A673 (cell line): Measurements from ENCODE around the gene AJUBA. TPM values are rescaled to one million over a fixed set of nuclear protein-coding genes. Genes with fewer than 3 reads are reported as not detected.
"Not testable (repeated sequence)": the region's sequence is repeated elsewhere in the genome, so short reads cannot be mapped to it uniquely, and the experiment has no call there.

Experiments used
- BruUV-seq: library from RNA; stranded (reverse); fragments of 400-500 nt; replicated peaks from 2 replicates; lab custom pipeline; 2021; lab: Mats Ljungman, UMichigan
- CTCF ChIA-PET: fragments of 300-600 bp; sonication (Branson Sonifier 250); formaldehyde crosslinking; loops from one replicate; lab custom pipeline; 2022; ENCODE audit warnings: antibody characterized with exemption; lab: Charles Lee
- POLR2A ChIA-PET: fragments of 300-600 bp; sonication (Branson Sonifier 250); formaldehyde crosslinking; loops from one replicate; lab custom pipeline; 2022; ENCODE audit warnings: antibody characterized with exemption; ENCODE audit not compliant: low non-redundant PET; lab: Charles Lee
- DNase-seq: peaks from one replicate; pipeline ENCODE4 v3.0.0-alpha.2; 2015; ENCODE audit warnings: low spot score
- H3K27ac ChIP-seq: fragments of 200-600 bp; sonication (generic); 2 replicates; pipeline ENCODE4 v1.5.1; 2016; ENCODE audit warnings: mixed run types, low read depth, mild to moderate bottlenecking, mixed read lengths, antibody characterized with exemption, low read length; ENCODE audit not compliant: poor library complexity, severe bottlenecking
- H3K27me3 ChIP-seq: fragments of 200-600 bp; sonication (generic); replicated peaks from 2 replicates; pipeline ENCODE4 v1.6.1; 2017; ENCODE audit warnings: mixed run types, low read depth, mild to moderate bottlenecking, mixed read lengths, antibody characterized with exemption, low read length; ENCODE audit not compliant: insufficient read depth, poor library complexity
- H3K36me3 ChIP-seq: fragments of 200-600 bp; sonication (generic); 2 replicates; pipeline ENCODE4 v1.6.1; 2016; ENCODE audit warnings: mixed run types, mild to moderate bottlenecking, mixed read lengths, antibody characterized with exemption, low read length; ENCODE audit not compliant: insufficient read depth, poor library complexity, severe bottlenecking
- H3K4me1 ChIP-seq: fragments of 200-600 bp; sonication (generic); 2 replicates; pipeline ENCODE4 v1.6.1; 2017; ENCODE audit warnings: mixed run types, mild to moderate bottlenecking, mixed read lengths, antibody characterized with exemption, low read length; ENCODE audit not compliant: insufficient read depth, poor library complexity, severe bottlenecking
- H3K4me3 ChIP-seq: fragments of 200-600 bp; sonication (generic); 2 replicates; pipeline ENCODE4 v1.5.1; 2016; ENCODE audit warnings: low read depth, mixed run types, mild to moderate bottlenecking, mixed read lengths, low read length; ENCODE audit not compliant: poor library complexity, severe bottlenecking
- H3K9me3 ChIP-seq: fragments of 200-600 bp; sonication (generic); 2 replicates; pipeline ENCODE4 v1.6.1; 2016; ENCODE audit warnings: mixed run types, low read depth, mild to moderate bottlenecking, mixed read lengths, antibody characterized with exemption, low read length; ENCODE audit not compliant: poor library complexity, severe bottlenecking
- CTCF ChIP-seq: fragments of 300-800, 200-600 bp; sonication (generic); conservative IDR thresholded peaks from 2 replicates; pipeline ENCODE4 v1.5.1; 2017; ENCODE audit warnings: low read depth, mild to moderate bottlenecking, antibody characterized with exemption, low read length, moderate library complexity, mixed read lengths
- EZH2 ChIP-seq: fragments of 200-600 bp; sonication (generic); IDR thresholded peaks from 2 replicates; pipeline ENCODE4 v1.6.1; 2017; ENCODE audit warnings: borderline replicate concordance, low read depth, mild to moderate bottlenecking, mixed read lengths, antibody characterized with exemption, low read length; ENCODE audit not compliant: poor library complexity, severe bottlenecking
- intact Hi-C: fragments of 100-400 bp; cut with micrococcal nuclease; formaldehyde crosslinking; loops from one replicate; pipeline ENCODE4 v1.10.0; 2022; ENCODE audit not compliant: unreplicated experiment
- total RNA-seq: library from RNA; stranded (reverse); gene quantifications from 2 replicates; pipeline ENCODE4 v1.2.3, GENCODE V29; 2021

Gene AJUBA
- total RNA-seq, 1 experiment from 2014 or later, result 43.6 TPM

GRCh38 chr14:22971152-22971551, 11.2 kb downstream of the AJUBA start:
- Histone ChIP-seq H3K36me3 (peaks cover 45% of the 10 kb centered on the region), H3K4me3 (no peak overlapping the region), H3K4me1 (peaks cover under 1% of the 10 kb centered on the region), H3K9me3 (no peaks in the 10 kb centered on the region), H3K27me3 (no peaks in the 10 kb centered on the region), H3K27ac (no peak overlapping the region)
- POLR2A ChIA-PET, result no interaction called here
- intact Hi-C loops, result no loop called here
- TF ChIP-seq CTCF (no peak), EZH2 (no peak)
- CTCF ChIA-PET, result interaction anchor here (0.6 kb wide), 1 partner anchor 106 kb away, joined by 4 read pairs; no protein-coding TSS in a partner anchor
- no TSS peak for BruUV-seq
- DNase-seq, result no peak

- TF ChIP-seq EZH2 (no peak), CTCF (no peak)
- ChIA-PET CTCF (no interaction called here), POLR2A (no interaction called here)
- Histone ChIP-seq H3K4me1 (no peaks in the 10 kb centered on the region), H3K9me3 (no peaks in the 10 kb centered on the region), H3K27ac (no peak overlapping the region), H3K27me3 (no peaks in the 10 kb centered on the region), H3K36me3 (peaks cover 8% of the 10 kb centered on the region), H3K4me3 (no peak overlapping the region)
- no peak for DNase-seq
- no TSS peak for BruUV-seq
- intact Hi-C loops, result no loop called here
Observed at GRCh38 chr14:22966783-22967269, 15.5 kb downstream of the AJUBA start.

- H3K4me3 ChIP-seq, BruUV-seq, CTCF ChIA-PET, POLR2A ChIA-PET, H3K9me3 ChIP-seq, H3K27me3 ChIP-seq, H3K4me1 ChIP-seq, intact Hi-C loops, H3K27ac ChIP-seq, H3K36me3 ChIP-seq, DNase-seq: not testable (repeated sequence)
Observed at GRCh38 chr14:22965916-22966782, 16.2 kb downstream of the AJUBA start.
